ENCODE data around the gene TPSD1.

The TPSD1 gene

GRCh38 chr16:1216296-1216619 is 39.6 kb upstream of the TPSD1 start:
- H3K18ac ChIP-seq (ENCODE audit: low read depth in 1 of 2, low read length in 2 of 2): no peak overlapping the region
- H3K79me1 ChIP-seq (replicated peaks; ENCODE audit: low read length, poor library complexity, severe bottlenecking): no peaks in the 10 kb centered on the region
- no peak overlapping the region for H3K23ac ChIP-seq (ENCODE audit: low read length in 2 of 2)
- no peak overlapping the region for H3K4me2 ChIP-seq (ENCODE audit: low read length, poor library complexity, severe bottlenecking)
- no peaks in the 10 kb centered on the region for H3K27me3 ChIP-seq (ENCODE audit: control insufficient read depth in 1 of 2, insufficient read depth in 1 of 2, low read length in 2 of 2)
- H2BK5ac ChIP-seq (ENCODE audit: low read depth, low read length, poor library complexity, severe bottlenecking): no peak overlapping the region
- H2BK15ac ChIP-seq (ENCODE audit: low read depth, poor library complexity, severe bottlenecking): no peak overlapping the region
- H4K91ac ChIP-seq (ENCODE audit: low read length): no peak overlapping the region
- no peak overlapping the region for H3K9ac ChIP-seq (ENCODE audit: low read length)
- H2BK120ac ChIP-seq (ENCODE audit: low read depth, low read length): no peak overlapping the region
- no peak overlapping the region for H3K4ac ChIP-seq (ENCODE audit: low read depth in 1 of 2, low read length in 2 of 2)
- H4K8ac ChIP-seq (ENCODE audit: low read length): no peak overlapping the region
- no peak overlapping the region for H2AFZ ChIP-seq (ENCODE audit: low read depth, low read length)
- no peaks in the 10 kb centered on the region for H3K9me3 ChIP-seq (ENCODE audit: control insufficient read depth, low read length)
- peaks cover 0 to 18% of the 10 kb centered on the region in 2 experiments for H3K36me3 ChIP-seq (ENCODE audit: control insufficient read depth in 1 of 2, insufficient read depth in 2 of 2, low read depth in 1 of 2, low read length in 2 of 2)
- H3K4me3 ChIP-seq (ENCODE audit: insufficient read depth in 1 of 2, low read depth in 1 of 2, low read length in 2 of 2): no peak overlapping the region
- no peak overlapping the region for H3K27ac ChIP-seq (ENCODE audit: low read length, poor library complexity, severe bottlenecking)
- H3K14ac ChIP-seq (ENCODE audit: low read length in 2 of 2): no peak overlapping the region
- no peak for DNase-seq
- H2BK12ac ChIP-seq (ENCODE audit: low read length in 2 of 2): no peak overlapping the region
- WGBS: 86% methylated on average over 12 of the region's 12 CpGs
- no peak overlapping the region for H2AK5ac ChIP-seq (ENCODE audit: low read length, severe bottlenecking)
- no peaks in the 10 kb centered on the region for H3K4me1 ChIP-seq (ENCODE audit: control insufficient read depth, insufficient read depth, low read depth, low read length)

DNA sequence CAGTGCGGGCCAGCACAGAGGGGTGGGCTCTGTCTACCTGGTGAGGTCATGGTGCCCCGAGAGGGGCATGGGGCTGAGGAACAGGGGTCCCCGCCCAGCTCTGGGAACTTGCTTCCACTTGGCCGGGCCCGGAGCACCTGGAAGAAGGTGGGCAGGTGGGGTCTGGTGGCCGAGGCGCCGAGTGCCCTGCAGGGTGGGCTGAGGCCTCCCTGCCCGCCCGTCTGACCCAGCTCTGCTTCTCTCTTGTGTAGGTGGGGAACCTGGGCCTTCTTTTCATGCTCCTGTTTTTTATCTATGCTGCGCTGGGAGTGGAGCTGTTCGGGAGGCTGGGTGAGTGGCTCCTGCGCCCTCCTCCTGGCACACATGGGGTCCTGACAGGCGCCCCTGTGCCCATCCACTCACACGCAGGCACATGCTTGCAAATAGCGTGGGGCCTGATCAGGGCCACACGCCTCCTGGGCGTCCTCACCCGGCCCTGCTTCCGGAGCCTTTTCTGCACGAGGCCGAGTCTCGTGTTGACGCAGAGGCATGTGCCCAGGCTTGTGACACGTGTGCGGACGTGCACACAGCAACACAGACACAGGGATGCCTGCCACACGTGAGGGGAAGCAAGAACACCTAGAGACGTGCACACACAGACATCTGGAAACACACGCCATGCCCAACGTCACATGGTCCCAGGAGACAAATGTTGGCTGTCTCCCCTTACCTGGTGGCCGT is 39.0 kb upstream of the TPSD1 start:
- Histone ChIP-seq H3K23ac (ENCODE audit: low read length in 2 of 2) (no peak overlapping the region), H3K4me3 (ENCODE audit: insufficient read depth in 1 of 2, low read depth in 1 of 2, low read length in 2 of 2) (no peak overlapping the region), H3K18ac (ENCODE audit: low read depth in 1 of 2, low read length in 2 of 2) (no peak overlapping the region), H3K9me3 (ENCODE audit: control insufficient read depth, low read length) (no peaks in the 10 kb centered on the region), H3K4me1 (ENCODE audit: control insufficient read depth, insufficient read depth, low read depth, low read length) (no peaks in the 10 kb centered on the region), H3K27me3 (ENCODE audit: control insufficient read depth in 1 of 2, insufficient read depth in 1 of 2, low read length in 2 of 2) (peaks cover 0 to 3% of the 10 kb centered on the region in 2 experiments), H3K4ac (ENCODE audit: low read depth in 1 of 2, low read length in 2 of 2) (no peak overlapping the region), H3K79me1 (replicated peaks; ENCODE audit: low read length, poor library complexity, severe bottlenecking) (no peaks in the 10 kb centered on the region), H3K9ac (ENCODE audit: low read length) (no peak overlapping the region), H4K91ac (ENCODE audit: low read length) (no peak overlapping the region), H2BK5ac (ENCODE audit: low read depth, low read length, poor library complexity, severe bottlenecking) (no peak overlapping the region), H2AK5ac (ENCODE audit: low read length, severe bottlenecking) (no peak overlapping the region), H3K14ac (ENCODE audit: low read length in 2 of 2) (no peak overlapping the region), H3K4me2 (ENCODE audit: low read length, poor library complexity, severe bottlenecking) (no peak overlapping the region), H3K27ac (ENCODE audit: low read length, poor library complexity, severe bottlenecking) (no peak overlapping the region), H2BK15ac (ENCODE audit: low read depth, poor library complexity, severe bottlenecking) (no peak overlapping the region), H4K8ac (ENCODE audit: low read length) (no peak overlapping the region), H2AFZ (ENCODE audit: low read depth, low read length) (no peak overlapping the region), H2BK12ac (ENCODE audit: low read length in 2 of 2) (no peak overlapping the region), H2BK120ac (ENCODE audit: low read depth, low read length) (no peak overlapping the region), H3K36me3 (ENCODE audit: control insufficient read depth in 1 of 2, insufficient read depth in 2 of 2, low read depth in 1 of 2, low read length in 2 of 2) (peaks cover 0 to 19% of the 10 kb centered on the region in 2 experiments)
- no peak for DNase-seq
- 94% methylated on average over 32 of the region's 32 CpGs for WGBS

DNA sequence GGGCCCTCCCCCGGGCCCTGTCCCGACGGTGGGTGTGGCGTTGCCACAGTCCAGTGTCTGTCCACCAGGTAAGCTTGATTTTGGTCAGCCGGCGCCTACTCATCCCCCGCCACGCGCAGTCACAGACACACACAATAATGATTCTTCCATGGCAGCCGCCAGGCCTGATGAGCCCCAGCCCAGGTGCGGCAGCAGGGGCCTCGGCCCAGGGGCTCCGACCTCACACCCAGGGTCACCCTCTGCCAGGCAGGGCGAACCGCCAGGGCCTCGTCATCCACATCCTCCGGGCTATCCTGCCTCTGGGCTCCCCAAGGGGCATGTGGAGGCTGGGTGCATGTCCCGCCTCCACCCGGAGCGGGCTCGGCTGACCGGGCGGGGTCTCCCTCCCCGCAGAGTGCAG is 38.3 kb upstream of the TPSD1 start:
- no peak for DNase-seq
- Histone ChIP-seq H2AK5ac (ENCODE audit: low read length, severe bottlenecking) (no peak overlapping the region), H3K4me1 (ENCODE audit: control insufficient read depth, insufficient read depth, low read depth, low read length) (no peaks in the 10 kb centered on the region), H2AFZ (ENCODE audit: low read depth, low read length) (no peak overlapping the region), H3K27ac (ENCODE audit: low read length, poor library complexity, severe bottlenecking) (no peak overlapping the region), H3K79me1 (replicated peaks; ENCODE audit: low read length, poor library complexity, severe bottlenecking) (no peaks in the 10 kb centered on the region), H3K23ac (ENCODE audit: low read length in 2 of 2) (no peak overlapping the region), H3K27me3 (ENCODE audit: control insufficient read depth in 1 of 2, insufficient read depth in 1 of 2, low read length in 2 of 2) (peaks cover 0 to 3% of the 10 kb centered on the region in 2 experiments), H2BK120ac (ENCODE audit: low read depth, low read length) (no peak overlapping the region), H3K9ac (ENCODE audit: low read length) (no peak overlapping the region), H4K91ac (ENCODE audit: low read length) (no peak overlapping the region), H3K4me3 (ENCODE audit: insufficient read depth in 1 of 2, low read depth in 1 of 2, low read length in 2 of 2) (no peak overlapping the region), H2BK12ac (ENCODE audit: low read length in 2 of 2) (no peak overlapping the region), H3K36me3 (ENCODE audit: control insufficient read depth in 1 of 2, insufficient read depth in 2 of 2, low read depth in 1 of 2, low read length in 2 of 2) (peaks cover 0 to 19% of the 10 kb centered on the region in 2 experiments), H4K8ac (ENCODE audit: low read length) (no peak overlapping the region), H3K4ac (ENCODE audit: low read depth in 1 of 2, low read length in 2 of 2) (no peak overlapping the region), H2BK5ac (ENCODE audit: low read depth, low read length, poor library complexity, severe bottlenecking) (no peak overlapping the region), H3K4me2 (ENCODE audit: low read length, poor library complexity, severe bottlenecking) (no peak overlapping the region), H3K9me3 (ENCODE audit: control insufficient read depth, low read length) (no peaks in the 10 kb centered on the region), H3K14ac (ENCODE audit: low read length in 2 of 2) (no peak overlapping the region), H3K18ac (ENCODE audit: low read depth in 1 of 2, low read length in 2 of 2) (no peak overlapping the region), H2BK15ac (ENCODE audit: low read depth, poor library complexity, severe bottlenecking) (no peak overlapping the region)
- 96% methylated on average over 24 of the region's 24 CpGs for WGBS

DNA sequence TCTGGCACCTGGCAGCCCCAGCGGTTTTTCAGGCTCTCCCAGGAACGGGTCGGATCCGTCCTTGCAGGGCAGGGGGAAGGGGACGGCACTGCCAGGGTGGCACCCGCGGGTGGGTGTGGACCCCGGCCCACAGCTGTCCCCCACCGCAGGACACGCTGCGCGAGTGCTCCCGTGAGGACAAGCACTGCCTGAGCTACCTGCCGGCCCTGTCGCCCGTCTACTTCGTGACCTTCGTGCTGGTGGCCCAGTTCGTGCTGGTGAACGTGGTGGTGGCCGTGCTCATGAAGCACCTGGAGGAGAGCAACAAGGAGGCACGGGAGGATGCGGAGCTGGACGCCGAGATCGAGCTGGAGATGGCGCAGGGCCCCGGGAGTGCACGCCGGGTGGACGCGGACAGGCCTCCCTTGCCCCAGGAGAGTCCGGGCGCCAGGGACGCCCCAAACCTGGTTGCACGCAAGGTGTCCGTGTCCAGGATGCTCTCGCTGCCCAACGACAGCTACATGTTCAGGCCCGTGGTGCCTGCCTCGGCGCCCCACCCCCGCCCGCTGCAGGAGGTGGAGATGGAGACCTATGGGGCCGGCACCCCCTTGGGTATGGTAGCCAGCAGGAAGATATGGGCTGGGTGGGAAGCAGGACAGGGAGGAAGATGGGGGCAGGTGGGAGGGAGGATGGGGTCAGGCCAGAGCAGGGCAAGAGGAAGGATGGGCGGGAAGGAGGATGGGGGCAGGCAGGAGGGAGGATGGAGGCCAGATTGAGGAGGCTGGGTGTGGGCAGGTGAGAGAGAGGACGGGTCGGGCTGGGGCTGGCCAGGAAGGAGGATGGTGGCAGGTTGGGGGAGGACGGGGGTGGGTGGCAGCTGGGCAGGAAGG is 37.6 kb upstream of the TPSD1 start:
- no peak overlapping the region for H2BK15ac ChIP-seq (ENCODE audit: low read depth, poor library complexity, severe bottlenecking)
- H2BK120ac ChIP-seq (ENCODE audit: low read depth, low read length): no peak overlapping the region
- peak overlapping the region in 1 of 2 experiments; percentile 20 for H3K4me3 ChIP-seq (ENCODE audit: insufficient read depth in 1 of 2, low read depth in 1 of 2, low read length in 2 of 2)
- no peak overlapping the region for H3K18ac ChIP-seq (ENCODE audit: low read depth in 1 of 2, low read length in 2 of 2)
- no peak overlapping the region for H4K8ac ChIP-seq (ENCODE audit: low read length)
- no peak overlapping the region for H3K27ac ChIP-seq (ENCODE audit: low read length, poor library complexity, severe bottlenecking)
- H4K91ac ChIP-seq (ENCODE audit: low read length): no peak overlapping the region
- DNase-seq: no peak
- no peak overlapping the region for H2BK5ac ChIP-seq (ENCODE audit: low read depth, low read length, poor library complexity, severe bottlenecking)
- H3K4me2 ChIP-seq (ENCODE audit: low read length, poor library complexity, severe bottlenecking): no peak overlapping the region
- H2BK12ac ChIP-seq (ENCODE audit: low read length in 2 of 2): no peak overlapping the region
- H2AK5ac ChIP-seq (ENCODE audit: low read length, severe bottlenecking): no peak overlapping the region
- H3K36me3 ChIP-seq (ENCODE audit: control insufficient read depth in 1 of 2, insufficient read depth in 2 of 2, low read depth in 1 of 2, low read length in 2 of 2): peaks cover 0 to 19% of the 10 kb centered on the region in 2 experiments
- H3K9ac ChIP-seq (ENCODE audit: low read length): no peak overlapping the region
- no peak overlapping the region for H2AFZ ChIP-seq (ENCODE audit: low read depth, low read length)
- no peak overlapping the region for H3K14ac ChIP-seq (ENCODE audit: low read length in 2 of 2)
- no peak overlapping the region for H3K23ac ChIP-seq (ENCODE audit: low read length in 2 of 2)
- H3K4ac ChIP-seq (ENCODE audit: low read depth in 1 of 2, low read length in 2 of 2): no peak overlapping the region
- no peaks in the 10 kb centered on the region for H3K4me1 ChIP-seq (ENCODE audit: control insufficient read depth, insufficient read depth, low read depth, low read length)
- H3K27me3 ChIP-seq (ENCODE audit: control insufficient read depth in 1 of 2, insufficient read depth in 1 of 2, low read length in 2 of 2): peaks cover 0 to 3% of the 10 kb centered on the region in 2 experiments
- H3K9me3 ChIP-seq (ENCODE audit: control insufficient read depth, low read length): no peaks in the 10 kb centered on the region
- H3K79me1 ChIP-seq (replicated peaks; ENCODE audit: low read length, poor library complexity, severe bottlenecking): no peaks in the 10 kb centered on the region
- 90% methylated on average over 47 of the region's 49 CpGs for WGBS

All from mesenchymal stem cell (in vitro differentiated cells and primary cell).